ENCODE data around the gene ATP8A2. TPM values are rescaled to one million over a fixed set of nuclear protein-coding genes. Genes with fewer than 3 reads are reported as not detected.

Gene ATP8A2
- total RNA-seq, 1 experiment from 2014 or later = 5.2 TPM

DNA sequence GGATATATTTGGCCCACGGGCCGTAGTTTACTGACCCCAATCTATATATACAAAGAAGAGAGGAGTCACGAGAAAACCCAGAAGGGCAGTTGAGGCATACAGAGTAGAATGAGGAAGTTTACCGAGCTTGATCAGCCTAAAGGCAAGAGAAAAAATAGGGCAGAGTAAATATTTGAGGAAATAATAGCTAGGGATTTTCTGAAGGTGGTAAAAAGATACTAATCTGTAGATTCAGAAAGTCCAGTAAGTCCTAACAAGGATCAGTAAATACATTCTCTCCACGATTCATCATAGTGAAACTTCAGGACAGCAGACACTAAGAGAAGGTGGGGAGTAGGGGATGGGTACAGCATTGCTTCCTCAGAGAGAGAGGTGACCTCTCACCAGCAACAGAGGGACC is 248.1 kb downstream of the ATP8A2 start:
- no peaks in the 10 kb centered on the region for H3K27me3 Mint-ChIP-seq (ENCODE audit: low read depth)
- peaks cover 9% of the 10 kb centered on the region for H3K9me3 Mint-ChIP-seq
- H3K4me1 Mint-ChIP-seq = peaks cover 5% of the 10 kb centered on the region; the same call in 1 of the 2 replicates
- POLR2A ChIA-PET = no interaction called here
- H3K27ac Mint-ChIP-seq = no peak overlapping the region
- H3K4me3 Mint-ChIP-seq = no peak overlapping the region
- CTCF ChIA-PET = interaction anchor here (1.0 kb wide), 1 partner anchor 46 kb away, joined by 4 read pairs; no protein-coding TSS in a partner anchor
- no peak for ATAC-seq
- TF ChIP-seq AFF4 (CRISPR knock-in tag; IDR thresholded peaks at IDR 0.05; ENCODE audit: borderline replicate concordance) = no peak
- TF ChIP-seq ZMAT4 (CRISPR knock-in tag; IDR thresholded peaks at IDR 0.05) = no peak
- TF ChIP-seq SMAD4 (CRISPR knock-in tag; IDR thresholded peaks at IDR 0.05) = no peak
- TF ChIP-seq, protein P1, sequence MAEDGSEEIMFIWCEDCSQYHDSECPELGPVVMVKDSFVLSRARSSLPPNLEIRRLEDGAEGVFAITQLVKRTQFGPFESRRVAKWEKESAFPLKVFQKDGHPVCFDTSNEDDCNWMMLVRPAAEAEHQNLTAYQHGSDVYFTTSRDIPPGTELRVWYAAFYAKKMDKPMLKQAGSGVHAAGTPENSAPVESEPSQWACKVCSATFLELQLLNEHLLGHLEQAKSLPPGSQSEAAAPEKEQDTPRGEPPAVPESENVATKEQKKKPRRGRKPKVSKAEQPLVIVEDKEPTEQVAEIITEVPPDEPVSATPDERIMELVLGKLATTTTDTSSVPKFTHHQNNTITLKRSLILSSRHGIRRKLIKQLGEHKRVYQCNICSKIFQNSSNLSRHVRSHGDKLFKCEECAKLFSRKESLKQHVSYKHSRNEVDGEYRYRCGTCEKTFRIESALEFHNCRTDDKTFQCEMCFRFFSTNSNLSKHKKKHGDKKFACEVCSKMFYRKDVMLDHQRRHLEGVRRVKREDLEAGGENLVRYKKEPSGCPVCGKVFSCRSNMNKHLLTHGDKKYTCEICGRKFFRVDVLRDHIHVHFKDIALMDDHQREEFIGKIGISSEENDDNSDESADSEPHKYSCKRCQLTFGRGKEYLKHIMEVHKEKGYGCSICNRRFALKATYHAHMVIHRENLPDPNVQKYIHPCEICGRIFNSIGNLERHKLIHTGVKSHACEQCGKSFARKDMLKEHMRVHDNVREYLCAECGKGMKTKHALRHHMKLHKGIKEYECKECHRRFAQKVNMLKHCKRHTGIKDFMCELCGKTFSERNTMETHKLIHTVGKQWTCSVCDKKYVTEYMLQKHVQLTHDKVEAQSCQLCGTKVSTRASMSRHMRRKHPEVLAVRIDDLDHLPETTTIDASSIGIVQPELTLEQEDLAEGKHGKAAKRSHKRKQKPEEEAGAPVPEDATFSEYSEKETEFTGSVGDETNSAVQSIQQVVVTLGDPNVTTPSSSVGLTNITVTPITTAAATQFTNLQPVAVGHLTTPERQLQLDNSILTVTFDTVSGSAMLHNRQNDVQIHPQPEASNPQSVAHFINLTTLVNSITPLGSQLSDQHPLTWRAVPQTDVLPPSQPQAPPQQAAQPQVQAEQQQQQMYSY (CRISPR knock-in tag; IDR thresholded peaks at IDR 0.05) = no peak
- TF ChIP-seq ZNF423 (CRISPR knock-in tag; IDR thresholded peaks at IDR 0.05) = no peak
- TF ChIP-seq, protein P2, sequence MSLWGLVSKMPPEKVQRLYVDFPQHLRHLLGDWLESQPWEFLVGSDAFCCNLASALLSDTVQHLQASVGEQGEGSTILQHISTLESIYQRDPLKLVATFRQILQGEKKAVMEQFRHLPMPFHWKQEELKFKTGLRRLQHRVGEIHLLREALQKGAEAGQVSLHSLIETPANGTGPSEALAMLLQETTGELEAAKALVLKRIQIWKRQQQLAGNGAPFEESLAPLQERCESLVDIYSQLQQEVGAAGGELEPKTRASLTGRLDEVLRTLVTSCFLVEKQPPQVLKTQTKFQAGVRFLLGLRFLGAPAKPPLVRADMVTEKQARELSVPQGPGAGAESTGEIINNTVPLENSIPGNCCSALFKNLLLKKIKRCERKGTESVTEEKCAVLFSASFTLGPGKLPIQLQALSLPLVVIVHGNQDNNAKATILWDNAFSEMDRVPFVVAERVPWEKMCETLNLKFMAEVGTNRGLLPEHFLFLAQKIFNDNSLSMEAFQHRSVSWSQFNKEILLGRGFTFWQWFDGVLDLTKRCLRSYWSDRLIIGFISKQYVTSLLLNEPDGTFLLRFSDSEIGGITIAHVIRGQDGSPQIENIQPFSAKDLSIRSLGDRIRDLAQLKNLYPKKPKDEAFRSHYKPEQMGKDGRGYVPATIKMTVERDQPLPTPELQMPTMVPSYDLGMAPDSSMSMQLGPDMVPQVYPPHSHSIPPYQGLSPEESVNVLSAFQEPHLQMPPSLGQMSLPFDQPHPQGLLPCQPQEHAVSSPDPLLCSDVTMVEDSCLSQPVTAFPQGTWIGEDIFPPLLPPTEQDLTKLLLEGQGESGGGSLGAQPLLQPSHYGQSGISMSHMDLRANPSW (CRISPR knock-in tag; conservative IDR thresholded peaks at IDR 0.05; ENCODE audit: low read depth) = no peak
- TF ChIP-seq, protein P3, sequence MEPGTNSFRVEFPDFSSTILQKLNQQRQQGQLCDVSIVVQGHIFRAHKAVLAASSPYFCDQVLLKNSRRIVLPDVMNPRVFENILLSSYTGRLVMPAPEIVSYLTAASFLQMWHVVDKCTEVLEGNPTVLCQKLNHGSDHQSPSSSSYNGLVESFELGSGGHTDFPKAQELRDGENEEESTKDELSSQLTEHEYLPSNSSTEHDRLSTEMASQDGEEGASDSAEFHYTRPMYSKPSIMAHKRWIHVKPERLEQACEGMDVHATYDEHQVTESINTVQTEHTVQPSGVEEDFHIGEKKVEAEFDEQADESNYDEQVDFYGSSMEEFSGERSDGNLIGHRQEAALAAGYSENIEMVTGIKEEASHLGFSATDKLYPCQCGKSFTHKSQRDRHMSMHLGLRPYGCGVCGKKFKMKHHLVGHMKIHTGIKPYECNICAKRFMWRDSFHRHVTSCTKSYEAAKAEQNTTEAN (CRISPR knock-in tag; IDR thresholded peaks at IDR 0.05) = no peak
- DNase-seq (ENCODE audit: low spot score) = no peak
- H3K36me3 Mint-ChIP-seq = no peaks in the 10 kb centered on the region

GRCh38 chr13:25625414-25625813 is 253.6 kb downstream of the ATP8A2 start:
- DNase-seq (ENCODE audit: low spot score) (no peak), ATAC-seq (no peak)
- peaks cover 20% of the 10 kb centered on the region for H3K9me3 Mint-ChIP-seq
- peaks cover 9% of the 10 kb centered on the region for H3K36me3 Mint-ChIP-seq
- ChIA-PET POLR2A (no interaction called here), CTCF (no interaction called here)
- H3K27me3 Mint-ChIP-seq (ENCODE audit: low read depth) = no peaks in the 10 kb centered on the region
- no peak overlapping the region for H3K4me3 Mint-ChIP-seq
- peaks cover 3% of the 10 kb centered on the region; the same call in 1 of the 2 replicates for H3K4me1 Mint-ChIP-seq
- no peak overlapping the region for H3K27ac Mint-ChIP-seq
- TF ChIP-seq, protein P4, sequence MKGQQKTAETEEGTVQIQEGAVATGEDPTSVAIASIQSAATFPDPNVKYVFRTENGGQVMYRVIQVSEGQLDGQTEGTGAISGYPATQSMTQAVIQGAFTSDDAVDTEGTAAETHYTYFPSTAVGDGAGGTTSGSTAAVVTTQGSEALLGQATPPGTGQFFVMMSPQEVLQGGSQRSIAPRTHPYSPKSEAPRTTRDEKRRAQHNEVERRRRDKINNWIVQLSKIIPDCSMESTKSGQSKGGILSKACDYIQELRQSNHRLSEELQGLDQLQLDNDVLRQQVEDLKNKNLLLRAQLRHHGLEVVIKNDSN (CRISPR knock-in tag; IDR thresholded peaks at IDR 0.05) = no peak
- TF ChIP-seq CREB1 (CRISPR knock-in tag; IDR thresholded peaks at IDR 0.05) = no peak
- no peak for TF ChIP-seq HMGXB4 (CRISPR knock-in tag; IDR thresholded peaks at IDR 0.05)
- TF ChIP-seq TP53 (CRISPR knock-in tag; IDR thresholded peaks at IDR 0.05) = no peak
- no peak for TF ChIP-seq E2F5 (CRISPR knock-in tag; IDR thresholded peaks at IDR 0.05)
- no peak for TF ChIP-seq KAT7 (CRISPR knock-in tag; IDR thresholded peaks at IDR 0.05; ENCODE audit: borderline replicate concordance)
- no peak for TF ChIP-seq ZNF396 (CRISPR knock-in tag; IDR thresholded peaks at IDR 0.05; ENCODE audit: borderline replicate concordance)
- TF ChIP-seq NR3C1 (CRISPR knock-in tag; conservative IDR thresholded peaks at IDR 0.05; ENCODE audit: low read depth) = no peak
- no peak for TF ChIP-seq ZNF317 (CRISPR knock-in tag; IDR thresholded peaks at IDR 0.05; ENCODE audit: borderline replicate concordance, low read depth)
- TF ChIP-seq, protein P5, sequence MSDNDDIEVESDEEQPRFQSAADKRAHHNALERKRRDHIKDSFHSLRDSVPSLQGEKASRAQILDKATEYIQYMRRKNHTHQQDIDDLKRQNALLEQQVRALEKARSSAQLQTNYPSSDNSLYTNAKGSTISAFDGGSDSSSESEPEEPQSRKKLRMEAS (CRISPR knock-in tag; IDR thresholded peaks at IDR 0.05) = no peak
- TF ChIP-seq ATF3 (CRISPR knock-in tag; conservative IDR thresholded peaks at IDR 0.05) = no peak

Data from WTC11 (cell line).